ENCODE measurements around the gene TRAK1.

DNA sequence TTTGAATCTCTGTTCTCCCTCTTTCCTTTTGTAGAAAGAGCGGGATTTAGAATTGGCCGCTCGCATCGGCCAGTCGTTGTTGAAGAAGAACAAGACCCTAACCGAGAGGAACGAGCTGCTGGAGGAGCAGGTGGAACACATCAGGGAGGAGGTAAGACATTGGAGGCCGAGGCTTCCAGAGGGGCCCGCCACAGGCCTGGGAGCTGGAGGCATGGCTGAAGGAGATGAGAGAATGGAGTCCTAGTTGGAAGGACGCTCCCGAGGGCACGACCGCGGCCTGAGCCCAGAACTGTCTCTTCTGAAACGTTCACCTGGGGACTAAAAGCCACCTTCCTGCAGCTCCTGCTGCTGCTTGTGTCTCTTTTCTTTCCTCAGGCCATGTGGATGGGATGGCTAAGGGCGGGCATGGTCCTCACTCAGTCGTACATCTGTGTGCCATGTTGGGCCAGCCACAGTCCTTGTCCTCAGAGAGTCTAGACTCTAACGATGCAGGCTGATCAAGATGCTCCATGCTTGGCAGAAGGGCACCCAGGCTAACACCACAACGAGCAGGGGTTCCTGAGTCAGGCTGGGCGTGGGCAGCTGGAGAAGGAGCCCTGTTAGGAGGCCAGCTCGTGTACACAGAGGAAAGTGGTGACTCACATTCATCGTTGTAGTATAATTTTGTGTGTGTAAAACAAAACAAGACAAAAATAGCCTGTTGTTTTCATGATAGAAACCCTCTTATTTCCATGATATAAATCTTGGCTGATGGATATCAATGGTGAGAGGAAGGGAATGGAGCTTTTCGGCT is 93.7 kb downstream of the TRAK1 start:
- TF ChIP-seq CTCF (IDR thresholded peaks at IDR 0.05) (no peak), ZBTB43 (CRISPR knock-in tag; IDR thresholded peaks at IDR 0.05) (no peak), RORB (CRISPR knock-in tag; IDR thresholded peaks at IDR 0.05) (no peak), NR2C2 (CRISPR knock-in tag; IDR thresholded peaks at IDR 0.05) (no peak), IRF2 (CRISPR knock-in tag; IDR thresholded peaks at IDR 0.05; ENCODE audit: borderline replicate concordance, low read depth) (no peak), MYBL2 (CRISPR knock-in tag; IDR thresholded peaks at IDR 0.05) (no peak), ZNF263 (CRISPR knock-in tag; IDR thresholded peaks at IDR 0.05; ENCODE audit: low read depth) (no peak), TCF7 (CRISPR knock-in tag; IDR thresholded peaks at IDR 0.05; ENCODE audit: low read depth) (no peak), ZBTB21 (CRISPR knock-in tag; IDR thresholded peaks at IDR 0.05; ENCODE audit: borderline replicate concordance) (no peak), CREB1 (CRISPR knock-in tag; IDR thresholded peaks at IDR 0.05) (no peak), CBFB (CRISPR knock-in tag; IDR thresholded peaks at IDR 0.05; ENCODE audit: low read depth) (no peak)
- TF ChIP-seq, protein P1, sequence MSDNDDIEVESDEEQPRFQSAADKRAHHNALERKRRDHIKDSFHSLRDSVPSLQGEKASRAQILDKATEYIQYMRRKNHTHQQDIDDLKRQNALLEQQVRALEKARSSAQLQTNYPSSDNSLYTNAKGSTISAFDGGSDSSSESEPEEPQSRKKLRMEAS (CRISPR knock-in tag; IDR thresholded peaks at IDR 0.05) = no peak
- TF ChIP-seq, protein P2, sequence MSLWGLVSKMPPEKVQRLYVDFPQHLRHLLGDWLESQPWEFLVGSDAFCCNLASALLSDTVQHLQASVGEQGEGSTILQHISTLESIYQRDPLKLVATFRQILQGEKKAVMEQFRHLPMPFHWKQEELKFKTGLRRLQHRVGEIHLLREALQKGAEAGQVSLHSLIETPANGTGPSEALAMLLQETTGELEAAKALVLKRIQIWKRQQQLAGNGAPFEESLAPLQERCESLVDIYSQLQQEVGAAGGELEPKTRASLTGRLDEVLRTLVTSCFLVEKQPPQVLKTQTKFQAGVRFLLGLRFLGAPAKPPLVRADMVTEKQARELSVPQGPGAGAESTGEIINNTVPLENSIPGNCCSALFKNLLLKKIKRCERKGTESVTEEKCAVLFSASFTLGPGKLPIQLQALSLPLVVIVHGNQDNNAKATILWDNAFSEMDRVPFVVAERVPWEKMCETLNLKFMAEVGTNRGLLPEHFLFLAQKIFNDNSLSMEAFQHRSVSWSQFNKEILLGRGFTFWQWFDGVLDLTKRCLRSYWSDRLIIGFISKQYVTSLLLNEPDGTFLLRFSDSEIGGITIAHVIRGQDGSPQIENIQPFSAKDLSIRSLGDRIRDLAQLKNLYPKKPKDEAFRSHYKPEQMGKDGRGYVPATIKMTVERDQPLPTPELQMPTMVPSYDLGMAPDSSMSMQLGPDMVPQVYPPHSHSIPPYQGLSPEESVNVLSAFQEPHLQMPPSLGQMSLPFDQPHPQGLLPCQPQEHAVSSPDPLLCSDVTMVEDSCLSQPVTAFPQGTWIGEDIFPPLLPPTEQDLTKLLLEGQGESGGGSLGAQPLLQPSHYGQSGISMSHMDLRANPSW (CRISPR knock-in tag; conservative IDR thresholded peaks at IDR 0.05; ENCODE audit: low read depth) = no peak
- TF ChIP-seq, protein P3, sequence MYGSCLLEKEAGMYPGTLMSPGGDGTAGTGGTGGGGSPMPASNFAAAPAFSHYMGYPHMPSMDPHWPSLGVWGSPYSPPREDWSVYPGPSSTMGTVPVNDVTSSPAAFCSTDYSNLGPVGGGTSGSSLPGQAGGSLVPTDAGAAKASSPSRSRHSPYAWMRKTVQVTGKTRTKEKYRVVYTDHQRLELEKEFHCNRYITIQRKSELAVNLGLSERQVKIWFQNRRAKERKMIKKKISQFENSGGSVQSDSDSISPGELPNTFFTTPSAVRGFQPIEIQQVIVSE (CRISPR knock-in tag; IDR thresholded peaks at IDR 0.05; ENCODE audit: borderline replicate concordance) = no peak
